GM12872 (cell line): ENCODE measurements around the gene C19orf81.

ENCODE experiments used
- CTCF ChIP-seq: IDR thresholded peaks from 3 replicates; pipeline ENCODE4 v1.5.1; 2011; ENCODE audit warnings: low read depth, mild to moderate bottlenecking, low read length, moderate library complexity; ENCODE audit not compliant: insufficient read depth

The C19orf81 gene

GRCh38 chr19:50702158-50702870 is 53.1 kb downstream of the C19orf81 start:
- TF ChIP-seq CTCF, result no peak

DNA sequence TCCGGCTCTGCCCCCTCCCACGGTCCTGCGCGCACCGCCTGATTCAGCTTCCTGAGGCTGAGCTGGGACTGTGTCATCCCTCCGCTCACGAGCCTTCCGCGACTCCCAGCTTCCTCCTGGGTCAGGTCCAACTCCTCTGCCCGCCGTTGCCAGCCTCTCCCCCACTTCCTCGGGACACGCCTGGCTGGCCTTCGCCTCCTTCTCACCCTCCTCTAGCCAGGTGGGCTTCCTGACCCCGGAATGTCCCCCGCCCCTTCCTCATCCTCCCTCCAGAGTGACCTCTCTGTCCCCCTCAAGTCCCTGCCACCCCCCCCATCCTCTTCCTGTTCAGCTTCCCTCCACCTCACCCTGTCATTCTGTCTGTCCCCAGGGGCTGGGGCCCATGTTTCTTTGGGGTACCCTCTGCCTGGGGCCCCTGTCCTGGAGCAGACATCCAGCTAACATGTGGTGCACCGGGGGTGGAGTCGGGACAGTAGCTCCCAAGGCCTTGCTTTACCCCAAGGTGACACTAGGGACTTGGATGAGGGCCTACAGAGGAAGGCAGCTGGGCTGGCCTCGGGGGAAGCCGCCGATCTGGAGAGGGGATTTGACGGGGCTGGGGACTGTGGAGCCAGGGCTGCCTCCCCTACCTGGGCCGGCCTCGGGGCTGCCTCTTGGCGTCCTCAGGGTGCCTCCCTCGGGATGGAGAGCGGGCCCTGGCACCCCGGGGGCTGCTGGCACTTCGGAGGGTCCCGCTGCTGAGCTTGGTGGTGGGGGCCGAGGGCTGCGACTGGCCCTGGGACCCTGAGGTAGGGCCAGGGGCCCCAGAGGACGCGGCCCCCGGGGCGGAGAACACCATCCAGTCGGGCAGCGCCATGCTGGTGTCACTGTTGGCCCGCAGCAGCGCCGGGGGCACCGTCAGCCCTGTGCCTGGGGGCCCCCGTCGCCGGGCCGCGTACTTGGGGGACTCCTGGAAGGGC is 53.9 kb downstream of the C19orf81 start:
- TF ChIP-seq CTCF, result no peak

- no peak for TF ChIP-seq CTCF
Measured at GRCh38 chr19:50703915-50704796, 54.9 kb downstream of the C19orf81 start.

DNA sequence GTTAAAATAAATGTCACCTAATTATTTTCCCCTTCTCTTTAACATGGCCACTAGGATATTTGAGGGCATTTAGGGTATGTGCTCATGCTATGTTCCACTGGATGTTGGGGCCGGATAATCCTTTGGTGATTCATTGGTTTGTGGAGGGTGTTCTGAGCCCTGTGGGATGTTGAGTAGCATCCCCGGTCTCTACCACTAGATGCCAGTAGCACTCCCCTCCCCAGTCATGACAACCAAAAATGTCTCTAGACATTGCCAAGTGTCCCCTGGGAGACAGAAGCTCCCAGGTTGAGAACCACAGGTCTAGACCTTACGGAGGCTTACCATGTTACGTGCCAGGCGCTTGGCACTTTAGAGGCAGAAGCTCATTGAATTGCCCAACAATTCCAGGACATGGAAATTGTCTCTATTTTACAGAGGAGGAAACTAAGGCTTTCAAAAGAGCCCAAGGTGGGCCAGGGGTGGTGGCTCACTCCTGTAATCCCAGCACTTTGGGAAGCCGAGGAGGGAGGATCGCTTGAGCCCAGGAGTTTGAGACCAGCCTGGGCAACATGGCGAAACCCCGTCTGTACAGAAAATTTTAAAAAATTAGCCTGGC is 56.3 kb downstream of the C19orf81 start:
- TF ChIP-seq CTCF, result peak; percentile 89

DNA sequence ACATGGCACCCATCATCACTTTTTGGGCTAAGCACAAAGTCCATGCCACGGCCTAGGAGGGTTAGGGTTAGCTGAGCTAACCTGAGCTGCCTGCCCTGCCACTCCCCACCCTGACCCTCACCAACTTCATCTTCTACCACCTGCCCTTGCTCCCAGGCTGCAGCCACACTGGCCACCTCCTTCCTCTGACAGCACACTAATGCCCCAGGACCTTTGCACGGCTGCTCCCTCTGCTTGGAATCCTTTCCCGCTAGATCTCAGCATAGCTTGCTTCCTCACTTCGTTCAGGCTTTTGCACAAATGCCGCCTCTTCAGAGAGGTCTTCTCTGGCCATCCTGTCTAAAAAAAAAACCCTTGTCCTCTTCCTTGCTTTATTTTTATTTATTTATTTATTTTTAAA is 57.1 kb downstream of the C19orf81 start:
- TF ChIP-seq CTCF, result no peak

DNA sequence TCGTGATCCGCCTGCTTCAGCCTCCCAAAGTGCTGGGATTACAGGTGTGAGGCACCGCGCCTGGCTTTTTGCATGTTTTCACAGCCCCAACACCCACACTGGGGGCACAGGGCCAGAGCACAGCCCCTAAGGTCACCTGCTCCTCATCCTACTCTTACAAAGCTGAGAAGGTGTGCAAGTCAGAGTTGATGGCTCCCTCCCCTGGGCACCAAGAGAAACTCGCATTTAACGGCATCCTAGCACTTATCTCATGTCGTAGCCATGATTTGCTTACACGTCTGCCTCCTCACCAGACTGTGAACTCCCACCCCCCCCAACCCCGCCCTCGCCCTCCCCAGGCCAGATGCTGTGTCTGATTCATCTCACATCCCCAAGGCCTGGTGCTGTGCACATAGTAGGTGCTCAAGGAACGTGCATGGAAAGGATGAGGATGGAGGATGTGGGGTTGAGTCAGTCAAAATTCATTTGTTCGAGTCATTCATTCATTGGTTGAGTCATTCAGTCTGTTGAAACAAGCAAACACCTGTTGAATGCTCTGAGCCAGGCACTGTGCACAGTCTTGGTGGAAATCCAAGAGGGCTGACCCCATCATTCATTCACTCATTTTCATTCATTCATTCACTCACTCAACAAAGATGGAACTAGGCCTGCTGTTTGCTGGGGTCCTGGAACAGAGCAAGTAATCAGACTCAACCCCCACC is 59.1 kb downstream of the C19orf81 start:
- TF ChIP-seq CTCF, result no peak
